Neuronal stem cell (in vitro differentiated cells): ENCODE measurements around the gene OGFOD3.

Experiments used
- DNase-seq: peaks from one replicate; pipeline ENCODE4 v3.0.0-alpha.2; 2013; ENCODE audit warnings: low spot score
- H2AFZ ChIP-seq: one replicate; pipeline ENCODE4 v1.6.1; 2013; ENCODE audit warnings: mild to moderate bottlenecking, low read length, inconsistent platforms
- H2AK5ac ChIP-seq: 2 replicates; pipeline ENCODE4 v1.6.1; 2013; ENCODE audit warnings: low read depth, mild to moderate bottlenecking, inconsistent platforms, low read length, moderate library complexity, mixed read lengths
- H2BK120ac ChIP-seq: 2 replicates; pipeline ENCODE4 v1.6.1; 2013; ENCODE audit warnings: low read depth, mild to moderate bottlenecking, inconsistent platforms, low read length, moderate library complexity, mixed read lengths
- H2BK12ac ChIP-seq: one replicate; pipeline ENCODE4 v1.6.1; 2013; ENCODE audit warnings: low read length, inconsistent platforms
- H2BK15ac ChIP-seq: 2 replicates; pipeline ENCODE4 v1.6.1; 2013; ENCODE audit warnings: mild to moderate bottlenecking, low read length, inconsistent platforms, mixed read lengths
- H2BK5ac ChIP-seq: one replicate; pipeline ENCODE4 v1.6.1; 2013; ENCODE audit warnings: inconsistent platforms, mild to moderate bottlenecking, low read length, moderate library complexity
- H3K14ac ChIP-seq: one replicate; pipeline ENCODE4 v1.6.1; 2013; ENCODE audit warnings: low read length, inconsistent platforms
- H3K18ac ChIP-seq: 2 replicates; pipeline ENCODE4 v1.6.1; 2013; ENCODE audit warnings: low read length, inconsistent platforms
- H3K23ac ChIP-seq: 2 replicates; pipeline ENCODE4 v1.6.1; 2013; ENCODE audit warnings: low read depth, mild to moderate bottlenecking, mixed read lengths, low read length, inconsistent platforms; ENCODE audit not compliant: poor library complexity
- H3K27ac ChIP-seq: replicated peaks from 3 replicates; pipeline ENCODE4 v1.5.1; 2013; ENCODE audit warnings: low read length, inconsistent platforms
- H3K27me3 ChIP-seq, 3 experiments: 2 replicates each; pipeline ENCODE4 v1.6.1; 2013; ENCODE audit warnings: low read length in 3 of 3, mild to moderate bottlenecking in 2 of 3, inconsistent platforms in 1 of 3, low read depth in 1 of 3, mixed read lengths in 1 of 3, moderate library complexity in 1 of 3; ENCODE audit not compliant: control insufficient read depth in 3 of 3, insufficient read depth in 3 of 3
- H3K36me3 ChIP-seq, 2 donors: replicated peaks in 1 of 2; 2 replicates each; pipeline ENCODE4 v1.6.1; 2013; ENCODE audit warnings: low read length in 2 of 2; ENCODE audit not compliant: control insufficient read depth in 2 of 2, insufficient read depth in 2 of 2
- H3K4ac ChIP-seq: 2 replicates; pipeline ENCODE4 v1.6.1; 2013; ENCODE audit warnings: inconsistent platforms, mild to moderate bottlenecking, low read length, moderate library complexity
- H3K4me1 ChIP-seq, 2 donors: 1 replicate in 1 of 2; 2 replicates in 1 of 2; pipeline ENCODE4 v1.6.1; 2013; ENCODE audit warnings: low read length in 2 of 2, low read depth in 1 of 2; ENCODE audit not compliant: control insufficient read depth in 2 of 2, insufficient read depth in 1 of 2
- H3K4me2 ChIP-seq: one replicate; pipeline ENCODE4 v1.6.1; 2013; ENCODE audit warnings: mild to moderate bottlenecking, low read length, inconsistent platforms; ENCODE audit not compliant: insufficient read depth, poor library complexity, severe bottlenecking
- H3K4me3 ChIP-seq, 2 donors: 2 replicates each; pipeline ENCODE4 v1.5.1; 2013; ENCODE audit warnings: low read length in 2 of 2, mild to moderate bottlenecking in 2 of 2, inconsistent platforms in 1 of 2, moderate library complexity in 1 of 2
- H3K79me1 ChIP-seq: one replicate; pipeline ENCODE4 v1.6.1; 2013; ENCODE audit warnings: low read depth, mild to moderate bottlenecking, inconsistent platforms, low read length, moderate library complexity
- H3K9ac ChIP-seq: one replicate; pipeline ENCODE4 v1.6.1; 2013; ENCODE audit warnings: mild to moderate bottlenecking, low read depth, low read length, inconsistent platforms; ENCODE audit not compliant: poor library complexity
- H3K9me3 ChIP-seq, 2 donors: replicated peaks in 1 of 2; 2 replicates each; pipeline versions ENCODE3 to v1.6.1; 2013; ENCODE audit warnings: low read length in 2 of 2, mild to moderate bottlenecking in 2 of 2, inconsistent platforms in 1 of 2, low read depth in 1 of 2, mixed read lengths in 1 of 2, moderate library complexity in 1 of 2; ENCODE audit not compliant: control insufficient read depth in 2 of 2, insufficient read depth in 1 of 2
- H4K8ac ChIP-seq: one replicate; pipeline ENCODE4 v1.6.1; 2013; ENCODE audit warnings: low read depth, mild to moderate bottlenecking, inconsistent platforms, low read length, moderate library complexity
- H4K91ac ChIP-seq: one replicate; pipeline ENCODE4 v1.6.1; 2013; ENCODE audit warnings: low read length, low read depth, mild to moderate bottlenecking, inconsistent platforms; ENCODE audit not compliant: poor library complexity
- WGBS, 2 donors: extraction: QIAGEN DNeasy Blood & Tissue Kit; methylation state at CpG; one replicate each; pipeline ENCODE4 v1.1.7; 2013; ENCODE audit warnings: missing lambda C conversion rate in 2 of 2, mixed read lengths in 1 of 2; ENCODE audit not compliant: insufficient read length in 2 of 2, insufficient replicate concordance in 1 of 2; ENCODE audit errors: extremely low coverage in 2 of 2; 5-methylcytosine and 5-hydroxymethylcytosine counted together

The OGFOD3 gene

DNA sequence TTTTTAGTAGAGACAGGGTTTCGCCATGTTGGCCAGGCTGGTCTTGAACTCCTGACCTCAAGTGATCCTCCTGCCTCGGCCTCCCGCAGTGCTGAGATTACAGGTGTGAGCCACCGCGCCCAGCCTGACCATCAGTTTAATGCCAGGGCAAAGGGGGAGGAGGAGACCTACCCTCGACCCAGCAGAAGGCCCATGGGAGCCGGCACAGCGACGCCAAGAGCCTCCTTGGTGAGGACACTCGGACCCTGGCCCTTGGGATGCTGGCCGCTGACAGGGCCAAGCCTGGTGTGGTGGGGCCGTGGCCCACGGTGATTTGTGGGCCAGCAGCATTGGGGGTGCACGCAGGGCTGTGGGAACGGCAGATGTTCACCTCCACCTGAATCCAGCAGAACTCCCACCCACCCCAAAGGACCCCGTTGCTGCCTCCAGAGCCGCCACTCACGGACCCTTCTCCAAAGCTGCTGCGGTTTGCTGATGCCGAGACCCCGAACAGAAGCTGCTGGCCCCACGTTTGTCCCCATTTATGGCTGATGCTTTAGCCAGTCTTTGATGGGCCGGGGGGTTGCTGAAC, 26.8 kb downstream of the OGFOD3 start:
- no peak overlapping the region for H4K8ac ChIP-seq
- no peaks in the 10 kb centered on the region for H3K79me1 ChIP-seq
- H3K36me3 ChIP-seq, result peaks cover 4 to 29% of the 10 kb centered on the region in 2 donors
- no peak overlapping the region for H4K91ac ChIP-seq
- no peak overlapping the region for H3K27ac ChIP-seq
- H2BK15ac ChIP-seq, result no peak overlapping the region
- no peak overlapping the region for H2BK5ac ChIP-seq
- H2AFZ ChIP-seq, result no peak overlapping the region
- no peak overlapping the region for H2BK12ac ChIP-seq
- no peak overlapping the region for H2BK120ac ChIP-seq
- H3K14ac ChIP-seq, result no peak overlapping the region
- no peaks in the 10 kb centered on the region for H3K9me3 ChIP-seq
- H3K4me2 ChIP-seq, result no peak overlapping the region
- H3K27me3 ChIP-seq, result no peaks in the 10 kb centered on the region
- no peak overlapping the region for H3K18ac ChIP-seq
- DNase-seq, result no peak
- no peak overlapping the region for H3K4ac ChIP-seq
- no peak overlapping the region for H3K23ac ChIP-seq
- H3K4me3 ChIP-seq, result no peak overlapping the region
- no CpG with 5 or more reads among the region's 23 CpGs for WGBS, 2 donors
- no peak overlapping the region for H3K9ac ChIP-seq
- H3K4me1 ChIP-seq, result peaks cover 0 to 1% of the 10 kb centered on the region in 2 donors
- H2AK5ac ChIP-seq, result no peak overlapping the region

- no peak overlapping the region for H3K23ac ChIP-seq
- DNase-seq, result no peak
- H3K4me2 ChIP-seq, result no peak overlapping the region
- no peaks in the 10 kb centered on the region for H3K79me1 ChIP-seq
- no peak overlapping the region for H2AK5ac ChIP-seq
- no peak overlapping the region for H3K4me3 ChIP-seq
- H3K27ac ChIP-seq, result no peak overlapping the region
- H4K8ac ChIP-seq, result no peak overlapping the region
- no peak overlapping the region for H2AFZ ChIP-seq
- no peak overlapping the region for H2BK5ac ChIP-seq
- no peak overlapping the region for H3K9ac ChIP-seq
- H2BK120ac ChIP-seq, result no peak overlapping the region
- peaks cover 4 to 5% of the 10 kb centered on the region in 2 donors for H3K4me1 ChIP-seq
- no peak overlapping the region for H3K18ac ChIP-seq
- no peak overlapping the region for H2BK15ac ChIP-seq
- H3K27me3 ChIP-seq, result no peaks in the 10 kb centered on the region
- H3K9me3 ChIP-seq, result no peaks in the 10 kb centered on the region
- H3K4ac ChIP-seq, result no peak overlapping the region
- peaks cover 4 to 29% of the 10 kb centered on the region in 2 donors for H3K36me3 ChIP-seq
- no peak overlapping the region for H4K91ac ChIP-seq
- no CpG with 5 or more reads among the region's 13 CpGs for WGBS, 2 donors
- H2BK12ac ChIP-seq, result no peak overlapping the region
- no peak overlapping the region for H3K14ac ChIP-seq
Observed at GRCh38 chr17:82390860-82391435, 27.4 kb downstream of the OGFOD3 start.

GRCh38 chr17:82390015-82390859, 28.1 kb downstream of the OGFOD3 start:
- Histone ChIP-seq H2BK15ac (no peak overlapping the region), H2BK5ac (no peak overlapping the region), H3K4me3 (peak overlapping the region in 1 of 2 donors; percentile 11), H3K4ac (no peak overlapping the region), H3K27ac (no peak overlapping the region), H2AFZ (no peak overlapping the region), H3K18ac (no peak overlapping the region), H4K8ac (no peak overlapping the region), H3K9ac (peak overlapping the region; percentile 44), H2BK120ac (no peak overlapping the region), H3K79me1 (no peaks in the 10 kb centered on the region), H3K14ac (no peak overlapping the region), H3K36me3 (peaks cover 4 to 29% of the 10 kb centered on the region in 2 donors), H3K4me2 (no peak overlapping the region), H3K27me3 (no peaks in the 10 kb centered on the region), H2BK12ac (no peak overlapping the region), H3K9me3 (no peaks in the 10 kb centered on the region), H4K91ac (no peak overlapping the region), H3K23ac (peak overlapping the region; percentile 80), H3K4me1 (peaks cover 8 to 12% of the 10 kb centered on the region in 2 donors), H2AK5ac (no peak overlapping the region)
- no peak for DNase-seq
- no CpG with 5 or more reads among the region's 34 CpGs for WGBS, 2 donors

DNA sequence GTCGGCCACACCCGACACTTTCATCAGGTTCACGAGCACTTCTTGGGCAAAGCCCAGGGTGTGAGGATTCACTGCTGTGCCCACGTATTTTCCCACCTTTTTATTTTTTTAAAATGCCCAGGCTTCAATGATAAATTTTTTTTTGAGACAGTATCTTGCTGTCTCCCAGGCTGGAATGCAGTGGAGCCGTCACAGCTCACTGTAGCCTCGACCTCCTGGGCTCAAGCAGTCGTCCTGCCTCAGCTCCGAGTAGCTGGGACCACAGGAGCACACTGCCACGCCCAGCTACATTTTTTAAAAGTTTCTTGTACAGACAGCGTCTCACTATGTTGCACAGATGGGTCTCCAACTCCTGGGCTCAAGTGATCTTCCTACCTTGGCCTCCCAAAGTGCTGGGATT, 29.0 kb downstream of the OGFOD3 start:
- Histone ChIP-seq H3K18ac (no peak overlapping the region), H3K4me1 (peaks cover 11 to 20% of the 10 kb centered on the region in 2 donors), H3K9ac (no peak overlapping the region), H3K4me3 (no peak overlapping the region), H3K4me2 (no peak overlapping the region), H2BK12ac (no peak overlapping the region), H3K27ac (no peak overlapping the region), H2BK15ac (no peak overlapping the region), H3K4ac (no peak overlapping the region), H2BK5ac (no peak overlapping the region), H2AK5ac (no peak overlapping the region), H3K36me3 (peaks cover 4 to 24% of the 10 kb centered on the region in 2 donors), H4K91ac (no peak overlapping the region), H2AFZ (no peak overlapping the region), H3K23ac (no peak overlapping the region), H3K14ac (no peak overlapping the region), H3K27me3 (no peaks in the 10 kb centered on the region), H3K9me3 (no peaks in the 10 kb centered on the region), H2BK120ac (no peak overlapping the region), H4K8ac (no peak overlapping the region), H3K79me1 (no peaks in the 10 kb centered on the region)
- no CpG with 5 or more reads among the region's 10 CpGs for WGBS, 2 donors
- DNase-seq, result no peak
